Activated CD4-positive, alpha-beta T cell treated with anti-CD3 and anti-CD28 coated beads, Interleukin-2, amount 50 U/mL, for 16 hours (primary cell): Measurements from ENCODE around the gene MSGN1.

Experiments used
- DNase-seq: peaks from one replicate; pipeline ENCODE4 v3.0.0-alpha.2; 2020

MSGN1 gene, protein sequence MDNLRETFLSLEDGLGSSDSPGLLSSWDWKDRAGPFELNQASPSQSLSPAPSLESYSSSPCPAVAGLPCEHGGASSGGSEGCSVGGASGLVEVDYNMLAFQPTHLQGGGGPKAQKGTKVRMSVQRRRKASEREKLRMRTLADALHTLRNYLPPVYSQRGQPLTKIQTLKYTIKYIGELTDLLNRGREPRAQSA

GRCh38 chr2:17816396-17817245, at the start of gene MSGN1:
Gene MSGN1, plus strand, starts transcription at chr2:17816460. Its CDS starts 59 bp downstream, at chr2:17816519.
- DNase-seq, result no peak

GRCh38 chr2:17768894-17769293, 47.4 kb upstream of the MSGN1 start:
- DNase-seq, result no peak

GRCh38 chr2:17771956-17772355, 44.3 kb upstream of the MSGN1 start:
- no peak for DNase-seq

GRCh38 chr2:17772532-17772931, 43.7 kb upstream of the MSGN1 start:
- no peak for DNase-seq

- DNase-seq, result no peak
These were observed 35.7 kb upstream of the MSGN1 start for GRCh38 chr2:17780546-17780945.

DNA sequence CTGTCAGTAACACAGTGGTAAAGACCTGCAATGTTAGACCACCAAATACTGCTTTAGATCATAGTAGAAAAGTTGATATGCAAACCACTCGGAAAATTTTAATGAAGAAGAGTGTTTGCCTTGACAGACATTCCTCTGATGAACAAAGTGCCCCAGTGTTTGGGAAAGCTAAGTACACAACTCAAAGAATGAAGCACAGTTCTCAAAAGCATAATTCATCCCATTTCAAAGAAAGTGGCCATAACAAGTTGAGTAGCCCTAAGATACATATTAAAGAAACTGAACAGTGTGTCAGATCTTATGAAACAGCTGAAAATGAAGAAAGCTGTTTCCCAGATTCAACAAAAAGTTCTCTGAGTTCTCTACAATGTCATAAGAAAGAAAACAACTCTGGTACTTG, 34.8 kb upstream of the MSGN1 start:
- no peak for DNase-seq

DNA sequence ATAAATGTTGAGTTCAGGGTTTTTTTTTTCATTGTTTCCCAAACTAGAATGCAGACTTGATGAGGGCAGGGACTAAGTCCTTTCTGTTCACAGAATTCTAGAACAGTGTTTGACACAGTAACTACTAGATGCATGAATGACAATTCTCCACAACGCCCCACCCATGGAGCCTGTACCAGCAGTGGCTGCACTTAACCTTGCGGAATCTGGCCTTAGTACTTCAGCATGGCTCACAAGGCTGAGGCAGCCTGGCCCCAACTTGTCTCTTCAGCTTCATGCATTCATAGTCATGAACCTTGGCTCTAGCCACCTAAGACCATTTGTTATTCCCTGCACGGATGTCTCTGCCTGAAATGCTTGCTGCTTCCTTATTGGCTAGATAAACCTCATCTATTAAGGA, 29.5 kb upstream of the MSGN1 start:
- DNase-seq, result no peak

DNA sequence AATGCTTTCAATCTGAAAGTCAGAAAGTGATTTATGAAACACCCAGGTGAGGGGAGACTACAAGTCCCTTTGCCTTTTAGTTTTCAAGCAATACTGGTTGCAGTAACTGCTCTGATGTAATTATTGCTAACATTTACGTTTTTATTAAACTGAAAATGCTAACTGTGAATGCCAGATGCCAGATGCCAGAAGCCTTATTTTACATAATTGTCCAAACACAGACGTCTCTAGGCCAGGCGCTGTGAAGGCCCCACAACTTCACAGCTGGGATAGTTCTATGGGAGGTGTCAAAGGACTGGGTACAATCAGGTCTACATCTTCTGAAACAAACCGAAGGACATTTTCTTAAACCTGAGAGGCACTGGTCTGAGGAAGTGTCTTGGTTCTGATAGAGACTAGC, 27.5 kb upstream of the MSGN1 start:
- DNase-seq, result no peak

- DNase-seq, result peak; percentile 52
These were observed 25.7 kb upstream of the MSGN1 start for GRCh38 chr2:17790536-17790935.

- no peak for DNase-seq
These were observed 25.0 kb upstream of the MSGN1 start for GRCh38 chr2:17791121-17791816.

GRCh38 chr2:17791817-17792130, 24.5 kb upstream of the MSGN1 start:
- DNase-seq, result no peak

DNA sequence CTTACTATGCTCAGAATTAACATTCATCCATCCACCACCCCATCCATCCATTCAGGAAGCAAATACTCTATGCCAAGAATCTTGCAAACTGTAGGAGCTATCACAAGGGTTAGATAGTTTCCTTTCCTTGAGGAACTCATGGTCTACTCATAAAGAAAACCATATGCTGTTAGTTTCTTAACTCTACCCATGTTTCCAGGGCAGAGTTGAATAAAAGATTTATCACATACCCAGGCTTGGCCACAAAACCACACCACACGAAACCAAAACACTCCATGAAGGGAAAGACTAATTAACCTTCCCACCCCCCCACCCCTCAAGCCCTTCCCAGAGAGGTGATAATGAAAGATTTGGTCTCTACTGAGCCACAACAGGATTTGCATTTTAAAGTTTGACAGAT, 23.7 kb upstream of the MSGN1 start:
- peak; percentile 50 for DNase-seq

DNA sequence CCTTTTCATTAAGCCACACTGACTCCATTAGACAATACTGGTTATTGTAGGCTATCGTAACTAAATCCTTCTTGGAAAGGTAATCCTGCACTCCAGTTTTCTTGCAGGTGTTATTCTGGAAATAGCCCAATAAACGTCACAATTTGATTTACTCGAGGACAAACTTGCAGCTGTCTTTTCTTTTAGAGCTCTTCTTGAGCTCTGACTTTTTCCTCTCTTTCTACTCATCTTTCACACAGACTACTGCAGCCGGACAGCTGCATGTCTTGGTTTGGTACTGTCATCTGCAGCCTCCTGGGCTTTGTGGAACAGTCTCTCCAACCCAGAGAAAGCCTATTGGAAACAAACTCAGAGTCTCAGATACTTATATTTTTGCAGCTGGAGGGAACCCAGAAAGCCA, 23.0 kb upstream of the MSGN1 start:
- DNase-seq, result no peak

DNA sequence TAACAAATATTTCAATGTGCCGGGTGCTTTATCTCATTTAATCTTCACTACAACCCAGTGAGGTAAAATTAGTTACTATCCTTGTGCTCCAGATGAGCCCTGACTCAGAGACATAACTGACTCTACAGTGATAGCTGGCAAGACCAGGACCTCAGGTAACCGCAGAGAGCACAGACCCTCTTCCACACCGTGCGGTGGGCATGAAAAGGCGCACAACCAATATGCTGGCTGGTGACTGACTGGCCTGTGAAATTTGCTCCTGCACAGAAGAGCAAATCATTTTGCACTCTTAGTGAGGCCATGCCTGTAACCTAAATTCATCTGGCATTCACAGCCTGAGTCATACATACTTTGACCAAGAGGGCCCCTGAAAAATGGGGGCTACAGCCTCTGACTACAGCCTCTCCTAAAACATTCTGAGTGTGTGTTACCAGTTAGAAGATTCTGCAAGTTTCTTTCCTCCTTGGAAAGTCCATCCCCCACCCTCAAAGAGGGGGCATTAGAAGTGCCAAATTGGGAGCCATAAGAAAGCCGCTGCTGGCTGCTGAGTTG, 22.4 kb upstream of the MSGN1 start:
- DNase-seq, result peak; percentile 29

DNA sequence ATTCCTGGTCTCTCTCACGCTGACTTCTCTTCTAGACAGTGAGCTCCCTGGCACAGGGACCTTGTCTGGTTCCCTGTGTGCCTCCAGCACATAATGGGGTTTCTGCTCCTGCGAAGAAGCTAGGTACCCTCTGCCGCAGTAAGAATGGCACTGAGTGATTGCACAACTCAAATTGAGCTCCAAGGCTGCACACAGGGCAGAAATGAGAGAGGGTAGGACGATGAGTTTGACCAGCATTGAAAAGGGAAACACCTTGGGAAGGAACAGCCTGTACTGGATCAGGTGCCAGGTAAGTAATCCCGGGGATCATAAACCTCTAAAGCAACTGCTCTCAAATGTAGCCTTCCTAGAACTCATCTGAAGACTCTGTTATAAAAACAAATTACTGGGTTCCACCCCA, 21.0 kb upstream of the MSGN1 start:
- no peak for DNase-seq

DNA sequence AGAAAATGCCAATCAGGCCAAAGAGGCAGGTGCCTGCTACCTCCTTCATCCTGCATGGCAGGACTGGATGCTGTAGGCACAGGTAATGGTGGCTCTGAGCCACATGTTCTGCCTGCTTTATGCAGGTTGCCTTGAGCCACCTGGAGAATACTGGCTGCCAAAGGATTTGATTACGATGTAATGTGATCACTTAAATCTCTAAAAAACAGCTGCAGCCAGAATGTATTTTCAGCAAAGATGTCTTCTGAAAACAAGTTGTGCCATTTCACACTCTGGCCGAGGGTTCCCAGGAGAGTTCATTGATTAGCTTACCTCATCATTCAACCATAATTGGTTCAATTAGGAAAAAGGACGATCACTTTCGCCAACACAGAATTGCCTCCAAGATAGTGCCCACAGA, 17.9 kb upstream of the MSGN1 start:
- no peak for DNase-seq

GRCh38 chr2:17799301-17800120, 16.7 kb upstream of the MSGN1 start:
- DNase-seq, result no peak

GRCh38 chr2:17800219-17800618, 16.0 kb upstream of the MSGN1 start:
- no peak for DNase-seq

GRCh38 chr2:17800693-17801458, 15.4 kb upstream of the MSGN1 start:
- no peak for DNase-seq

DNA sequence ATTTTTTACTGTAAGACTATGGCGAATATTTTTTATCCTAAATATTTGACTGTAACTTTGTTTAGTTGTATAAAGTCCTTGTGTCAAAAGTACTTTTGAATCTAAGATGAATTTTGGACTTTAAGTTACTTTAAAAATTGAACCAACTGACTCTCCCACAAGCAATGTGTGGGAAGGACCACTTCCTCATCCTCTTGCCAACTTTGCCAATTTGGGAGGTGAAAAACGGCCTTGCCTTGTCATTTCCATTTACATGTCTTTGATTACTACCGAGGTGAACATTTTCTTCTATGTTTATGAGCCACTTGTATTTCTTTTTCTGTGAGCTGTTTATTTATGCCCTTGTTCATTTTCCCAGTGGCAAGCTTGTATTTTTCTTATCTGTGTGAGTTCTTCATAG, 12.8 kb upstream of the MSGN1 start:
- no peak for DNase-seq

DNA sequence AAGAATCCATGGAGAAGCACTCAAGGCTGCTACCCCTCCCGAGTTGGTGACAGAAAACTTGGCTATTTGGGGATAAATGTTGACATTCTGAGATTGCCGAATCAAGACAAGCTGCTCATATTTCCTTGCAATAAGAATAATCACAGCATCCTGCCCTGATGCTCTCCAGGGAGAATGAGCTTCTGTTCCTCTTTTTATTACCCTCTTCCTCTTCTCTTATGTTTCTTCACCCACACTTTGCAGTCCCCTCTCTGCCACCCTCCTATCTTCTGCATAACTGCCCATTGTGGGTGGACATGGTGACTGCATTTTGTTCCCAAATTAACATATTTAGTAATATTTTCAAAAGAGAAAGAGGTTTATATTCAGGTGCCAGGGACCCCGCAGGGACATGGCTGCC, 11.9 kb upstream of the MSGN1 start:
- no peak for DNase-seq

- DNase-seq, result no peak
These were observed 11.1 kb upstream of the MSGN1 start for GRCh38 chr2:17805166-17805565.
